Right hindlimb (tissue), 1 donor: ENCODE results near the gene ARRB2.
A peak's percentile ranks its signal among the peaks of the same experiment; 100 is the strongest.
"Not testable (repeated sequence)": the region's sequence is repeated elsewhere in the genome, so short reads cannot be mapped to it uniquely, and the experiment has no call there.

Source experiments
- DNase-seq: peaks from one replicate; pipeline ENCODE4 v3.0.0-alpha.2; 2018

The ARRB2 gene

GRCh38 chr17:4709794-4710692, at the start of gene ARRB2:
TSS of gene ARRB2 (plus strand) at chr17:4710632. CDS start at chr17:4710722, 90 bp downstream.
- peak; percentile 100 for DNase-seq

DNA sequence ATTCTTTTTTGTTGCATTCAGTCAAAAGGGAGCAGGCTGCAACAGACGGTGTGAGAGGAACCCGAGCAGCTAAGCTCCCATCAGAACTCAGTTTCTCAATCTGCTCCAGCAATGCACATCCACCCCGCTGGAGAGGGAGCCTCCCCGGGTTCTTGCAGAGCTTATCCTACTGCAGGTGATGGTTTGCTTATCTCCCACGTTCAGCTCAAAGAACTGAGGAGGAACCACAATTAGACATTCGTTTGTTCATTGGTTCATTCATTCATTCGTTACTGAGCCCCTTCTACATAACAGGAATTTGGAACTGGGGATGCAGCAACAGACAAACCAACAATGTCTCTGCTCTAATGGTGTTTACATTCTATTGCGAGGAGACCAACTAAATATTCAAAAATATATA, 46.7 kb upstream of the ARRB2 start:
- DNase-seq = no peak

GRCh38 chr17:4664230-4664629, 46.2 kb upstream of the ARRB2 start:
- no peak for DNase-seq

DNA sequence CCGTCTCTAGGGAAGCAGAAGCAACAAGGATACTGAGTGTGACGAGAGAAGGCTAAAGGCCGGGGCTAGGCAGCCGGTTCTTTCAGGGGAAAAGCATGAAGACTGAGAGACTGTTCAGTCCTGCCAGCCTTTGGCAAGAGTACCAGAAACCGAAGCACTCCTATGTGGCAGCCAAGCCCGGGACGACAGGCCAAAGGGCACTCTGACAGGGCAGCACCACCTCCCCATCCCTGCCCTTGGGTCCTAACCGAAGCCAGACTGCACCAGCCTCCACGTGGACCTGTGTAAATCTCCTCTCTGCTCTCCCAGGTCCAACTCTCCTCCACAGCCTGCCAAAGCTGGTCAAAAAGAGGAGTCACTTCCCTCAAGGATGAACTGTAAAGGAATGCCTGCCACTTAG, 45.4 kb upstream of the ARRB2 start:
- no peak for DNase-seq

DNA sequence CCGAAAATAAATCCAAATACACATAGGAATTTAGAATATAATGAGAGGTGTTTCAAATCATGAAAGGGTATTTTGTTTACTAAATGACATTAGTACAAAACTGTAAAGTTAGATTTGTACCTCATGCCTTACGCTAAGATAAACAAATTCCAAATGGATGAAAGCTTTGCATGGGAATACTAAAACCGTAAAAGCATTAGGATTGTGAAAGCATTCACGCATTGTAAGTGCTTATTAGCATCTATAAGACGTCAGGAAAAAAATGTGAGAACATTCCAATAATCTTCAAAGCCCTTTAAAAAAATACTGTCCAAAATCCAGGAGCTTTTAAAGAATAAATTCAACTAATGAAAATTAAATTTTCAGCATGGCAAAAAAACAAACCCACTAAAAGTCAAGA, 44.1 kb upstream of the ARRB2 start:
- DNase-seq = no peak

DNA sequence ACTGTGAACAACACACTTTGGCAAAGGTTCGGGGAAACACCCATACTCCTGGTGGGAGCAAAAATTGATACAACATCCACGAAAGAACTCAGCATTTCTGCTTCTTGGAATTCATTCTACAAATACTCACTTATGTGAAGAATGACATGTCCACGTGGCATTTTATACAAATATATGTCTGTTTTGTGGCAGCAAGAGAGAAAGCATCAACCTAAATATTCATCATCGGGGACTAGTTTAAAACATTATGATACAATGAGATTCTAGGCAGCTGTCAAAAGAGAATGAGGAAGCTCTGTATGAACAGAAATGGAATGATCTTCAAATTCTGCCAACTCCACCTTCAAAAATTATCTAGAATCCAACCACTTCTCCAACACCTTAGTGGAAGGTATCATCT, 43.3 kb upstream of the ARRB2 start:
- no peak for DNase-seq

GRCh38 chr17:4672055-4672630, 38.3 kb upstream of the ARRB2 start:
- no peak for DNase-seq

DNA sequence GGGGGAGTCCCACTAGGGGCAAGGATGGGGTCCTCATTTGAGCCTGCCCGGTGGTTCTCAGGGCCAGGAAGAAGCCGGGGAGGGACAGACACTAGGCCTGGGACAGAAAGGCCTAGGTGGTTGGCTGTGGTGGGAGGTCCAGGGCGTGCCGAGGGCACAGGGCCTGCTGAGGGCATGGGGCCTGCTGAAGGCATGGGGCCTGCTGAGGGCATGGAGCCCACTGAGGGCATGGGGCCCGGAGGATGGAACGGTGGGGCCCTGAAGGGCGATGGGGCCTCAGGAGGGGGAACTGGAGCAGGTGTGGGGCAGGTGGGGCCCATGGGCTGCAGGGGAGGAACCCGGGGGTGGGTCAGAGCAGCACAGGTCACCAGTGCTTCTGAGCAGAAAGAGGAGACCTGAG, 37.7 kb upstream of the ARRB2 start:
- DNase-seq = no peak

DNA sequence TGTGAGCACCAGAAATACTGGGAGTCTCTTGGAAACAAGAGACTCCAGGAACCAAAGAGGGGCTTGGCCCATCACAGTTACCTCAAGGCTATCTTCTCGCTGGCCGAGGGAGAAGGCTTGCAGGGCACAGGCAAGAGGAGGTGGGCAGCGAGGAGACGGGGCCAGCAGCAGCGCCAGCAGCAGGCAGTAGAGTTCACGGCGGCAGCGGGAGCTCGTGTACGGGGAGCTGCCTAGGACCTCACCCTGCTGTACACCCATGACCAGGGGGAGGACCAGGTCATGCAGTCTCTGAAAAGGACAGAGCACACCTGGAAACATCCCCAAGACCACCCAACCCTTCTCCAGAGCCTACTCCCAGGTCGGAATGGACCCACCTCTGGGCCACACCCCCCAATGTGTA, 37.3 kb upstream of the ARRB2 start:
- DNase-seq = no peak

- no peak for DNase-seq
Observed at GRCh38 chr17:4673986-4674684, 36.3 kb upstream of the ARRB2 start.

- DNase-seq = no peak
Observed at GRCh38 chr17:4674685-4674998, 35.8 kb upstream of the ARRB2 start.

GRCh38 chr17:4675791-4676190, 34.6 kb upstream of the ARRB2 start:
- DNase-seq = no peak

GRCh38 chr17:4676791-4677190, 33.6 kb upstream of the ARRB2 start:
- no peak for DNase-seq

DNA sequence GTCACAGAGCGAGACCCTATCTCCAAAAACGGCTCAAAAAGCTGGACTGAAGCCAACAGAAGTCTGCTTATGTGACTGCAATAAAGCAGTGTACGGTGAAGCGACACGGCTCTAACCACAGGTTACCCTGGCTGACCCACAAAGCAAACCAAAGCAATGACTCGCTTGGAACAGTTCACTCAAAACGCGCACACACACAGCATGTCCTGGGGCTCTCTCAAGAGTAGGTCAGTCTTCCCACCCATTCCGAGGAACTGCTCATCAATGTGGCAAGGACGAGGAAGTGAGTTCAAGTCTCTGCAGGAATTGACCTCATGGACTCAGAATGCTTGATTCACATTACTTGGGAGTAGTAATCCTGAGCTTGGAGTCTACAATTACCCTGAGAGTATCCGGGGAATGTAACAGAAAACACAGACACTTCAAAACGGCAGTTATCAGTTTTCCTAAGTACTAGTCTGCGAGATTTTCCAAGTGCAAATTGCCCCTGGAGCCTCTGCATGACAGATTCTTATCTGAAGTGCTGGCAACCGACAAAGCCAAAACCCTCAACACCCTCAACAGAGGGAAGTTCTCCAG, 31.9 kb upstream of the ARRB2 start:
- DNase-seq = no peak

DNA sequence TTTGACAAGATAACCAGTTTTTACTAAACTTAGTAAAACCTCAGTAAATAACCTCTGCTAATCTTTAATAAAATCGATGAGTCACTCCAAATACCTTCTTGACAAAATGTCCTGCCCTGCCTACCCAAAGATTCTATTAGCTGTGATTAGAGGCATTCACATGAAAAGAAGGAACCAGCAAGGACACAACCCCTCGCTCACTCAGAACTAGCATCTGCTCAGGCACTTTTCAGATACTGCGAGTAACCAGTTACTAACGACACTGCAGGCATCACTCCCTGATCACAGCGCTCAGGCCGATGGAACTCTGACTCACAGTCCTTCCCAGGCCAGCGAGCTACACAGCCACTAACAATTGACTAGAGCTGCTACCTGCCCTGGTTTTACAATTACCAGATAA, 30.8 kb upstream of the ARRB2 start:
- no peak for DNase-seq

DNA sequence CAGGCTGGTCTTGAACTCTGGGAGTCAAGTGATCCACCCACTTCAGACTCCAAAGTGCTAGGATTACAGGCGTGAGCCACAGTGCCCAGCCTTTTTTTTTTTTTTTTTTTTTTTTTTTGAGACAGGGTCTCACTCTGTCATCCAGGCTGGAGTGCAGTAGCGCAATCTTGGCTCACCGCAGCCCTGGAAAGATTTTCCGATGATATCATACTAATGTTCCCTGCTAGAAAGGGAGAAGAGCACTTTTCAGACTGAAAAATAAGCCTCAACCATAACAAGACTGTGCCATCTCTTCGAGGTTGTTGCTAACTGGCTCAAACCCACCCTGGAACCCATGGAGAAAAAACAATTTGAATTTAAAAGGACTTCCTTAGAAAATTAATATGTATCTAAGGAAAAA, 26.7 kb upstream of the ARRB2 start:
- peak; percentile 60 for DNase-seq

- DNase-seq = not testable (repeated sequence)
Observed at GRCh38 chr17:4689872-4690271, 20.6 kb upstream of the ARRB2 start.

DNA sequence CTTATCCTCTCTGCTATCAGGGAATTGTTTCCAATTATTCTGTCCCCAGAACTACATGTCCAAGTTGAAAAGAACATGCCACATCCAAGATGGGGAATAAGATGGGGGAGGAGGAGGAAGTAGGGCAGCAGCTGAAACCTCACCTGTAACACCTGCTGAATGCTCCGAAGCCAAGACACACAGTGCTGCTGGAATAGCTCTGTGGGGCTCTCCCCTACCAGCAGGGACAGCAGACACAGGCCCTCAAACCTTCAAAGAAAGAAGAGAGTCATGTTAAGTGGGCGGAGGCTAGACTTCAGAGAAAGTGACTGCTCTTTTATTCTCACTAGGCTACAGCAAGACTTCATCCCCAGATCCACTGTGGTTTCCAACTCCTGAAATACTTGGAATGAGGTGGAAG, 19.7 kb upstream of the ARRB2 start:
- DNase-seq = no peak

GRCh38 chr17:4691686-4692085, 18.7 kb upstream of the ARRB2 start:
- DNase-seq = no peak

GRCh38 chr17:4693416-4693815, 17.0 kb upstream of the ARRB2 start:
- DNase-seq = no peak

- no peak for DNase-seq
Observed at GRCh38 chr17:4696437-4696805, 14.0 kb upstream of the ARRB2 start.

DNA sequence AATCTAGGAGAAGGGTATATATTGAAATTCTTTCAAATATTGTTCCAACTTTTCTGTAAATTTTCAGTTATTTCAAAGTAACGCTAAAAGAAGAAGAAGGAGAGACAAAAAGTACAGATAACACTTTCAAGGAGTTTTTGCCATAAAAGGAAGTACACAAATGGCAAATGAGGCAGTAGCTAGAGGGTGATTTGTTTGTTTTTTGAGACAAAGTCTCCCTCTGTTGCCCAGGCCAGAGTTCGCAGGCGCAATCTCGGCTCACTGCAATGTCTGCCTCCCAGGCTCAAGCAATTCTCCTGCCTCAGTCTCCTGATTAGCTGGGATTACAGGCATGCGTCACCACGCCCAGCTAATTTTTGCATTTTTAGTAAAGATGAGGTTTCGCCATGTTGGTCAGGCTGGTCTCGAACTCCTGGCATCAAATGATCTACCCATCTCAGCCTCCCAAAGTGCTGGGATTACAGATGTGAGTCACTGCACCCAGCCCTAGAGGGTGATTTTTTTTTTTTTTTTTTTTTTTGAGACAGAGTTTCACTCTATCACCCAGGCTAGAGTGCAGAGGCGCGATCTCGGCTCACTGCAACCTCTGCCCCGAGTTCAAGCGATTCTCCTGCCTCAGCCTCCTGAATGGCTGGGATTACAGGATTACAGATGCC, 10.9 kb upstream of the ARRB2 start:
- DNase-seq = not testable (repeated sequence)

GRCh38 chr17:4701116-4701515, 9.3 kb upstream of the ARRB2 start:
- no peak for DNase-seq
